ENCODE results near the gene STRN.
"Not testable (repeated sequence)": the region's sequence is repeated elsewhere in the genome, so short reads cannot be mapped to it uniquely, and the experiment has no call there.

The STRN gene

GRCh38 chr2:36839976-36840617, 126.2 kb downstream of the STRN start:
- DNase-seq (ENCODE audit: low read depth) = no peak

GRCh38 chr2:36834731-36835524, 131.4 kb downstream of the STRN start:
- DNase-seq (ENCODE audit: low read depth) = no peak

DNA sequence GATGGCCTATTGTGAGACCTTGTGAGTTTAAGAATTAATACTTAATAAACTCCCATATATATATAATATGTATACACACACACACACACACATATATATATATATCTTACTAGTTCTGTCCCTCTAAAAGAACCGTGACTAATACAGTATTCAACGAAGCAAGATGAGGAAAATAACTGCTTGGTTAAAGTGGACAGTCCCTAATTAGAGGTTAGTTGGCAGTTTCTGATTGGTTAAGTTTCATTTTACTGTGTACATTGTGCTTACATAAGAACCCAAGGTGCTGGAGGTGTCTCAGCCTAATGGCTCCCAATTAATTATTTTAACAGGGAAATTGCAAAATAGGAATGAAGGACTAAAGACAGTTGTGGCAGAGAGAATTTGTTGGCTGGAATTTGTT, 132.1 kb downstream of the STRN start:
- no peak for DNase-seq (ENCODE audit: low read depth)

- no peak for DNase-seq (ENCODE audit: low read depth)
Observed at GRCh38 chr2:36831185-36831584, 135.2 kb downstream of the STRN start.

DNA sequence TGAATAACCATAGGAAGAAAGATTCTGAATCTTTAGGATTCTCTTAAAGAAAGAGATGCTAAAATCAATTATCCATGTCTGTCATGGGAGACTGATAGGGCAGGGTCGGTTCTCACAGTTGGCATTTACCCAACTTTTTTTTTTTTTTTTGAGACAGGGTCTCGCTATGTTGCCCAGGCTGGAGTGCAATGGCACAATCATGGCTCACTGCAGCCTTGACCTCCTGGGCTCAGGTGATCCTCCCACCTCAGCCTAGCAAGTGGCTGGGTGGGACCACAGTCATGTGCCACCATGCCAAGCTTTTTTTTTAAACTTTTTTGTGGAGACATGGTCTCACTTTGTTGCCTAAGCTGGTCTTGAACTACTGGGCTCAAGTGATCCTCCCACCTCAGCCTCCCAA, 141.7 kb downstream of the STRN start:
- DNase-seq (ENCODE audit: low read depth) = not testable (repeated sequence)

DNA sequence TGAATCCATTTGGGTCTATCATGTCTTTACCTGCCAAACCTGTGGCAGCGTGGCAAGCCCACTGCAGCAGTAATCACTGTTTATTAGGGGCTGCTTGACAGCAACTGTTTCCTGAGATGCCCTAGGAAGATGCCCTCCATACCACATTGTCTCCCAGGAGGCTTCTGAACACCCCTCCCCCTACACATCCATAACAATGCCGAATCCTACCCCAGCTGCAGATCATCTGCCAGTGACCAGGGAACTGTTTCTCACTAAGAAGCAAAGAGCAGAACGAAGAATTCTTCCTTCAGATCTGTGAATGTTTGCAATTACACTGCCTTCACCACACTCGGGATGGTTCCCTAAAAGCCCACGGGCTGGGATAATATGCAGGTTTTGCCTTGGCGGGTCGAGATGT, 142.1 kb downstream of the STRN start:
- DNase-seq (ENCODE audit: low read depth) = no peak

DNA sequence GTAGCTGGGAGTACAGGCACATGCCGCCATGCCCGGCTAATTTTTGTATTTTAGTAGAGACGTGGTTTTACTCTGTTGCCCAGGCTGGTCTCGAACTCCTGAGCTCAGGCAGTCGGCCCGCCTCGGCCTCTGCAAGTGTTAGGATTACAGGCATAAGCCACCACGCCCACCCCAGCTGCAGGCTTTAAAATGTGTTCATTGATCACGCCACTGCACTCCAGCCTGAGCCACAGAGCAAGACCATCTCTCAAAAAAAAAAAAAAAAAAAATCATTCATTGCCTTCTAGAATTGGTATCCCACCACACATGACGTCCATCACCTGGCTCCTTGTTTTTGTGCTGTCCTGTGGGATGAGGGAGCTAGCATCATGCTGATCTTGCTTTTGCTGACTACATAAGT, 142.5 kb downstream of the STRN start:
- DNase-seq (ENCODE audit: low read depth) = no peak

DNA sequence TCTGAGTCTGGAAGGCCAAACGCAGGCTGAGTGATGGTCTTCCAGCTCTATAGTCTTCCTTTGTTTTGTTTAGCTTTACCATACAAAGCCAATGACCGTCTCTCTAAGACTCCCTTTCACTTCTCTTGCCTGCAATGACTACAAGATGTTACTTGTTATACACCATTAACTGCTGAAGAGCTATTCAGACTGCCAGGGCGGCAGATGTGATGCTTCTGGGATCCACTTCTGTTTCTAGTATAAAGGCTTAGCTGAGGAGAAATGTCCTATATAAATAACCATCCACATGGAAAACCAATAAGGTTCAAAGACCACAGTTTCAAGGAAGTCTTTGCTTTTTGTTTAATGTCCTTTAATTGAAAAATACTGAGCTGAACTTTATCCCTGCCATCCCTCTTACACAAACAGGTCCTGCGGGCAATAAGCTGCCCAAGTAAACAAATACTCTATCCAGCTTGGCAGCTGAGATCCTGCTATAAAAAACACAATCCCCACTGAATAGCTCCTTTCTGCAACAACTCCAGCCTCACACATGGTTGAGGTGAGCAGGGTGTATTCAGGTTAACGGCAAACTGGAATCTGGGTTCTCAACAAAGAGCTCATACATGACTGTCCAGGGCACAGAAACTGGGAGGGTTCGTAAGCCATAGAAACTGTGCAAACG, 145.3 kb downstream of the STRN start:
- DNase-seq (ENCODE audit: low read depth) = no peak

DNA sequence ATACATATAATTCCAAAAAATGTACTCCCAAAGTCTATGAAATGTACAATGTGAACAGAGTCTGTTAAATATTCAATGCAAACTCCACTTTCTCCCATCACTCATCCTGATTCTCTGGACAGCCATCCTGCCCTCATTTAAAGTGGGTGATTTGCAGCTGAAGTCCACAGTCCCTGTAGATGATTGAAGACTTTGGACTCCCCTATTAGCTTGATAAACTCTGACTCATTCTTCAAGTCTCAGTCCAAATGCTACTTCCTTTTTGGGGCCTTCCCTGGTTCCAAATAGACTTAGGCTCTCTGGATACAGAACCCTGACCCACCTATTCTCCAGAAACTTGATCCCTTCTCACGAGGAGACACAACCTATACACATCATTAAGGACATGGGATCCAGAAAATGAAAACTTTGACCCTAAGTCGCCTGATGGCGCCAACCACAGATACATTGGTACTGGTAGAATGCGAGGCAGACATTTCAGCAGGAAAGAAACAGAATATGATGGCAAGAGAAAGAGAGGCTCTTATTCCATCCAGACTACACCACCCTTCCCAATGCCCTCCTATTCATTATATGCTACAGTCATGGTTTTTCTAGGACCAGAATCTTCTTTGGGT, 147.1 kb downstream of the STRN start:
- DNase-seq (ENCODE audit: low read depth) = no peak

DNA sequence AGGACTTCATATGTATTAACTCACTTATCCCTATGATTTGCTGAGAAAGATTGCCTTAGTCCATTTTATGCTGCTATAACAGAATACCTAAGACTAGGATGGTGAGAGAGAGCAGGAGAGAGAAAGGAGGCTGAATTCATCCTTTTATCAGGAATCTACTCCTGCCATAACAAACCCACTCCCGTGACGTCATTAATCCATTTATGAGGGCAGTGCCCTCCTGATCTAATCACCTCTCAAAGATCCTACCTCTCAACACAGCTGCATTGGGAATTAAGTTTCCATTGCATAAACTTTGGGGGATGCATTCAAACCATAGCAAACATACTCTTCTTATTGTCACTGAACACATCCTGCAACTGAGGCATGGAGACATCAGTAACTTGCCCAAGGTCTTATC, 147.8 kb downstream of the STRN start:
- no peak for DNase-seq (ENCODE audit: low read depth)

GRCh38 chr2:36812196-36812595, 154.1 kb downstream of the STRN start:
- no peak for DNase-seq (ENCODE audit: low read depth)

GRCh38 chr2:36811071-36811470, 155.3 kb downstream of the STRN start:
- DNase-seq (ENCODE audit: low read depth) = no peak

DNA sequence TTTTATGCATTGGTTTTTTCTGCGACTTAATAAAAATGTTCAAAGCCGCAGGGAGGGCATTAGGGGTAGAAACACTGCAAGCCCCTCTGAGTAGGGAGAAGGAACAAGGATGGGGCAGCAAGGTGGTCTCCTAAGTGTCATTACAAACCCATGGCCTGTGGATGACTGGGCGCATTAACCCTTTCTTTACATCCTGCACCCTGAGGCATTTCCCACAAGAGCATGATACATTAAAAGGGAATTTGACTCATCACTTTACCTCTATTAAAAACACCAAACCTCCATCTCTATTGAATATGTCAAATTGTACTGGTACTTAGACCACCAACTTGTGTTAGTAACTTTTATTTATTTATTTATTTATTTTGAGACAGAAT, 157.3 kb downstream of the STRN start:
- DNase-seq (ENCODE audit: low read depth) = no peak

DNA sequence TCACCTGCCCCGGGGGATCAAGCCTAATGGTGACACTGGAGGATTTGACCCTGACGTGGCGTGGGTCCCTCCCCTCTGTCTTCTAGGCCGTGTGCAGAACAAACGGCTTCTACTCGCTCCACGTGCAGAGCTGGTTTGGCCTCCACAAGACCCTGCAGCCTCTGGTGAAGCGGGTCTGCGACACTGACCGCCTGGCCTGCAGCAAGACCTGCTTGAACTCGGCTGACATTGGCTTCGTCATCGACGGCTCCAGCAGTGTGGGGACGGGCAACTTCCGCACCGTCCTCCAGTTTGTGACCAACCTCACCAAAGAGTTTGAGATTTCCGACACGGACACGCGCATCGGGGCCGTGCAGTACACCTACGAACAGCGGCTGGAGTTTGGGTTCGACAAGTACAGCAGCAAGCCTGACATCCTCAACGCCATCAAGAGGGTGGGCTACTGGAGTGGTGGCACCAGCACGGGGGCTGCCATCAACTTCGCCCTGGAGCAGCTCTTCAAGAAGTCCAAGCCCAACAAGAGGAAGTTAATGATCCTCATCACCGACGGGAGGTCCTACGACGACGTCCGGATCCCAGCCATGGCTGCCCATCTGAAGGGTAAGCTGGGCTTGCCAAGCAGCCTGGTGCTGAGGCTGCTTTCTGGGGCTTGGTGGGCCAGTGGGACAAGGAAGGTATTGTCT, 157.8 kb downstream of the STRN start:
- no peak for DNase-seq (ENCODE audit: low read depth)

GRCh38 chr2:36807223-36807886, 159.0 kb downstream of the STRN start:
- DNase-seq (ENCODE audit: low read depth) = no peak

- DNase-seq (ENCODE audit: low read depth) = no peak
Observed at GRCh38 chr2:36805635-36806224, 160.6 kb downstream of the STRN start.

- DNase-seq (ENCODE audit: low read depth) = no peak
Observed at GRCh38 chr2:36802952-36803351, 163.4 kb downstream of the STRN start.

GRCh38 chr2:36801088-36801487, 165.2 kb downstream of the STRN start:
- no peak for DNase-seq (ENCODE audit: low read depth)

- peak; percentile 1 for DNase-seq (ENCODE audit: low read depth)
Observed at GRCh38 chr2:36800381-36800780, 166.0 kb downstream of the STRN start.

GRCh38 chr2:36798724-36799123, 167.6 kb downstream of the STRN start:
- DNase-seq (ENCODE audit: low read depth) = no peak

GRCh38 chr2:36797324-36798070, 168.8 kb downstream of the STRN start:
- DNase-seq (ENCODE audit: low read depth) = no peak

Data from activated T-cell treated with anti-CD3 and anti-CD28 coated beads for 1 hour (primary cell).